H9 (cell line): ENCODE measurements around the gene NLRP4. TPM values are rescaled to one million over a fixed set of nuclear protein-coding genes. Genes with fewer than 3 reads are reported as not detected.

ENCODE experiments used
- DNase-seq: peaks from one replicate; pipeline ENCODE4 v3.0.0-alpha.2; 2017
- H2AFZ ChIP-seq: one replicate; pipeline ENCODE4 v1.6.1; 2013; ENCODE audit warnings: mild to moderate bottlenecking, low read length, control low read depth, moderate library complexity
- H2AK5ac ChIP-seq: 2 replicates; pipeline ENCODE4 v1.6.1; 2013; ENCODE audit warnings: low read length, control low read depth, mixed read lengths; ENCODE audit not compliant: insufficient read length
- H2BK120ac ChIP-seq: one replicate; pipeline ENCODE4 v1.6.1; 2013; ENCODE audit warnings: low read depth, mild to moderate bottlenecking, low read length, control low read depth, inconsistent platforms; ENCODE audit not compliant: poor library complexity, severe bottlenecking
- H2BK12ac ChIP-seq: 2 replicates; pipeline ENCODE4 v1.6.1; 2013; ENCODE audit warnings: low read length, control low read depth, mixed read lengths, low read depth; ENCODE audit not compliant: insufficient read length
- H2BK15ac ChIP-seq: 2 replicates; pipeline ENCODE4 v1.6.1; 2013; ENCODE audit warnings: low read depth, low read length, control low read depth
- H2BK20ac ChIP-seq: one replicate; pipeline ENCODE4 v1.6.1; 2013; ENCODE audit warnings: low read depth, mild to moderate bottlenecking, low read length, control low read depth, inconsistent platforms; ENCODE audit not compliant: poor library complexity, severe bottlenecking
- H2BK5ac ChIP-seq: 2 replicates; pipeline ENCODE4 v1.6.1; 2013; ENCODE audit warnings: low read length, control low read depth, mixed read lengths; ENCODE audit not compliant: insufficient read length
- H3K14ac ChIP-seq: 2 replicates; pipeline ENCODE4 v1.6.1; 2013; ENCODE audit warnings: low read length, control low read depth; ENCODE audit not compliant: insufficient read depth
- H3K18ac ChIP-seq: 2 replicates; pipeline ENCODE4 v1.6.1; 2013; ENCODE audit warnings: low read depth, mild to moderate bottlenecking, mixed read lengths, low read length, control low read depth; ENCODE audit not compliant: insufficient read length
- H3K23ac ChIP-seq: 2 replicates; pipeline ENCODE4 v1.6.1; 2013; ENCODE audit warnings: low read length, control low read depth, mixed read lengths, low read depth; ENCODE audit not compliant: insufficient read length
- H3K23me2 ChIP-seq: 2 replicates; pipeline ENCODE4 v1.6.1; 2013; ENCODE audit warnings: low read depth, mild to moderate bottlenecking, mixed read lengths, low read length, control low read depth; ENCODE audit not compliant: insufficient read length, poor library complexity, severe bottlenecking
- H3K27ac ChIP-seq: 2 replicates; pipeline ENCODE4 v1.5.1; 2013; ENCODE audit warnings: low read length, control low read depth, mixed read lengths, low read depth; ENCODE audit not compliant: insufficient read length
- H3K27me3 ChIP-seq: 2 replicates; pipeline ENCODE4 v1.6.1; 2013; ENCODE audit warnings: low read length, control low read depth, inconsistent platforms; ENCODE audit not compliant: insufficient read depth
- H3K4ac ChIP-seq: 2 replicates; pipeline ENCODE4 v1.6.1; 2013; ENCODE audit warnings: low read depth, mild to moderate bottlenecking, control low read depth, inconsistent platforms, low read length, moderate library complexity
- H3K4me1 ChIP-seq: 2 replicates; pipeline ENCODE4 v1.6.1; 2013; ENCODE audit warnings: low read length, control low read depth, inconsistent platforms; ENCODE audit not compliant: insufficient read depth
- H3K4me2 ChIP-seq: 2 replicates; pipeline ENCODE4 v1.6.1; 2013; ENCODE audit warnings: low read length, control low read depth, mixed read lengths; ENCODE audit not compliant: insufficient read length, insufficient read depth
- H3K56ac ChIP-seq: 2 replicates; pipeline ENCODE4 v1.6.1; 2013; ENCODE audit warnings: low read depth, mild to moderate bottlenecking, mixed read lengths, low read length, control low read depth; ENCODE audit not compliant: insufficient read length
- H3K79me1 ChIP-seq: 2 replicates; pipeline ENCODE4 v1.6.1; 2013; ENCODE audit warnings: low read depth, mild to moderate bottlenecking, moderate library complexity, low read length, control low read depth, inconsistent platforms; ENCODE audit not compliant: insufficient read depth, poor library complexity, severe bottlenecking
- H3K79me2 ChIP-seq: 2 replicates; pipeline ENCODE4 v1.6.1; 2013; ENCODE audit warnings: low read length, control low read depth, inconsistent platforms; ENCODE audit not compliant: insufficient read depth
- H3K9ac ChIP-seq: 2 replicates; pipeline ENCODE4 v1.6.1; 2013; ENCODE audit warnings: low read length, control low read depth, mixed read lengths; ENCODE audit not compliant: insufficient read length; ENCODE audit errors: extremely low read depth
- H3K9me3 ChIP-seq: one replicate; pipeline ENCODE4 v1.6.1; 2013; ENCODE audit warnings: low read depth, low read length, inconsistent platforms; ENCODE audit not compliant: control insufficient read depth
- H3T11ph ChIP-seq: one replicate; pipeline ENCODE4 v1.6.1; 2013; ENCODE audit warnings: mild to moderate bottlenecking, low read length, control low read depth, inconsistent platforms
- H4K20me1 ChIP-seq: one replicate; pipeline ENCODE4 v1.6.1; 2013; ENCODE audit not compliant: control insufficient read depth, insufficient read length, insufficient read depth
- H4K5ac ChIP-seq: 2 replicates; pipeline ENCODE4 v1.6.1; 2013; ENCODE audit warnings: low read depth, mild to moderate bottlenecking, mixed read lengths, low read length, control low read depth; ENCODE audit not compliant: insufficient read length
- H4K8ac ChIP-seq: replicated peaks from 2 replicates; pipeline ENCODE4 v1.6.1; 2013; ENCODE audit warnings: low read length, control low read depth, mixed read lengths, low read depth; ENCODE audit not compliant: insufficient read length
- H4K91ac ChIP-seq: 2 replicates; pipeline ENCODE4 v1.6.1; 2013; ENCODE audit warnings: low read depth, mild to moderate bottlenecking, moderate library complexity, mixed read lengths, low read length, control low read depth; ENCODE audit not compliant: insufficient read length
- H3K27ac Mint-ChIP-seq, 3 experiments: 2 replicates in 2 of 3; 3 replicates in 1 of 3; pipeline ENCODE4 v1.8.0; 2020 to 2021; ENCODE audit warnings: mixed read lengths in 3 of 3, mild to moderate bottlenecking in 1 of 3, moderate library complexity in 1 of 3
- H3K27me3 Mint-ChIP-seq: 2 replicates; pipeline ENCODE4 v1.8.0; 2021; ENCODE audit warnings: low read depth, mild to moderate bottlenecking, moderate library complexity, mixed read lengths
- H3K36me3 Mint-ChIP-seq, 3 experiments: 2 replicates in 2 of 3; 3 replicates in 1 of 3; pipeline ENCODE4 v1.8.0; 2020 to 2021; ENCODE audit warnings: low read depth in 3 of 3, mixed read lengths in 3 of 3; ENCODE audit not compliant: insufficient read depth in 1 of 3
- H3K4me1 Mint-ChIP-seq, 2 experiments: 2 replicates each; pipeline ENCODE4 v1.8.0; 2020; ENCODE audit warnings: mixed read lengths in 2 of 2
- H3K4me3 Mint-ChIP-seq, 2 experiments: 2 replicates in 1 of 2; 3 replicates in 1 of 2; pipeline ENCODE4 v1.8.0; 2020 to 2021; ENCODE audit warnings: mild to moderate bottlenecking in 2 of 2, mixed read lengths in 2 of 2, moderate library complexity in 1 of 2
- H3K9me3 Mint-ChIP-seq, 2 experiments: 2 replicates in 1 of 2; 3 replicates in 1 of 2; pipeline ENCODE4 v1.8.0; 2020; ENCODE audit warnings: mild to moderate bottlenecking in 2 of 2, mixed read lengths in 2 of 2, moderate library complexity in 1 of 2
- CTCF ChIP-seq: fragments of 200-600 bp; sonication (generic); conservative IDR thresholded peaks from 3 replicates; pipeline ENCODE4 v1.8.0; 2021; ENCODE audit warnings: antibody characterized with exemption, mild to moderate bottlenecking
- WGBS: extraction: QIAGEN DNeasy Blood & Tissue Kit; methylation state at CpG from one replicate; pipeline ENCODE4 v1.1.7; 2013; ENCODE audit warnings: missing lambda C conversion rate, low lambda C conversion rate, mixed read lengths; ENCODE audit not compliant: insufficient read length; ENCODE audit errors: extremely low coverage; 5-methylcytosine and 5-hydroxymethylcytosine counted together
- total RNA-seq: library from RNA; stranded (reverse); gene quantifications from 2 replicates; pipeline ENCODE4 v1.2.1, GENCODE V29; 2021

NLRP4 gene
- total RNA-seq, 1 experiment from 2014 or later = not detected

GRCh38 chr19:55913643-55914268 lies 77.4 kb downstream of the NLRP4 start:
- WGBS = no CpG with 5 or more reads among the region's 9 CpGs
- peaks cover 75% of the 10 kb centered on the region for H3K9me3 ChIP-seq

More at GRCh38 chr19:55913643-55914268, 77.4 kb downstream of the NLRP4 start:
- Histone ChIP-seq H3K27me3 (no peaks in the 10 kb centered on the region), H3K14ac (no peak overlapping the region), H3T11ph (no peak overlapping the region), H3K4me2 (no peak overlapping the region), H3K23ac (no peak overlapping the region), H3K23me2 (no peaks in the 10 kb centered on the region), H3K27ac (no peak overlapping the region), H3K4me1 (no peaks in the 10 kb centered on the region), H4K91ac (no peak overlapping the region), H2BK5ac (no peak overlapping the region), H3K56ac (no peak overlapping the region), H4K5ac (no peak overlapping the region), H4K8ac (no peak overlapping the region), H2BK12ac (no peak overlapping the region), H2AK5ac (no peak overlapping the region), H3K18ac (no peak overlapping the region), H3K9ac (no peak overlapping the region), H2AFZ (no peak overlapping the region), H3K79me2 (no peaks in the 10 kb centered on the region), H2BK20ac (no peak overlapping the region), H2BK15ac (no peak overlapping the region), H3K79me1 (no peaks in the 10 kb centered on the region), H2BK120ac (no peak overlapping the region), H4K20me1 (no peaks in the 10 kb centered on the region), H3K4ac (no peak overlapping the region)
- no peaks in the 10 kb centered on the region; the same call in 1 of the 2 replicates for H3K27me3 Mint-ChIP-seq
- H3K9me3 Mint-ChIP-seq = peaks cover 96 to 99% of the 10 kb centered on the region in 2 experiments
- peaks cover 0 to 33% (median 6%) of the 10 kb centered on the region in 3 experiments; a peak in 4 of 7 replicates for H3K36me3 Mint-ChIP-seq
- H3K4me1 Mint-ChIP-seq = no peaks in the 10 kb centered on the region
- TF ChIP-seq CTCF = peak; percentile 31; the same call in 1 of the 3 replicates
- no peak overlapping the region for H3K27ac Mint-ChIP-seq
- no peak for DNase-seq
- no peak overlapping the region for H3K4me3 Mint-ChIP-seq
